Activated CD4-positive, alpha-beta T cell treated with anti-CD3 and anti-CD28 coated beads, Interleukin-2, amount 10 ng/mL, durations not matched to agents 24 days and 14 days (primary cell): ENCODE results near the gene BAG3. TPM values are rescaled to one million over a fixed set of nuclear protein-coding genes. Genes with fewer than 3 reads are reported as not detected.

ENCODE experiments used
- DNase-seq: peaks from one replicate; pipeline ENCODE4 v3.0.0; 2022
- H3K27ac Mint-ChIP-seq: one replicate; pipeline ENCODE4 v1.8.0; 2022; ENCODE audit warnings: mild to moderate bottlenecking, mixed read lengths
- H3K27me3 Mint-ChIP-seq: one replicate; pipeline ENCODE4 v1.8.0; 2022; ENCODE audit warnings: mixed read lengths
- H3K36me3 Mint-ChIP-seq: one replicate; pipeline ENCODE4 v1.8.0; 2022; ENCODE audit warnings: low read depth, mild to moderate bottlenecking, mixed read lengths
- H3K4me1 Mint-ChIP-seq: one replicate; pipeline ENCODE4 v1.8.0; 2021; ENCODE audit warnings: mixed read lengths
- H3K4me3 Mint-ChIP-seq: one replicate; pipeline ENCODE4 v1.8.0; 2022; ENCODE audit warnings: mild to moderate bottlenecking, moderate library complexity, mixed read lengths
- H3K9me3 Mint-ChIP-seq: one replicate; pipeline ENCODE4 v1.8.0; 2021; ENCODE audit warnings: mixed read lengths
- intact Hi-C: fragments of 100-400 bp; cut with micrococcal nuclease; formaldehyde crosslinking; loops from one replicate; pipeline ENCODE4 v1.15.1; 2023
- total RNA-seq: library from RNA; stranded (reverse); gene quantifications from 2 replicates; pipeline ENCODE4 v1.2.3, GENCODE V29; 2022

BAG3 gene
- total RNA-seq, 1 donor from 2014 or later = 29.1 TPM

- H3K27me3 Mint-ChIP-seq = peaks cover 3% of the 10 kb centered on the region
Observed at GRCh38 chr10:119621078-119621384, 30.1 kb upstream of the BAG3 start.

DNA sequence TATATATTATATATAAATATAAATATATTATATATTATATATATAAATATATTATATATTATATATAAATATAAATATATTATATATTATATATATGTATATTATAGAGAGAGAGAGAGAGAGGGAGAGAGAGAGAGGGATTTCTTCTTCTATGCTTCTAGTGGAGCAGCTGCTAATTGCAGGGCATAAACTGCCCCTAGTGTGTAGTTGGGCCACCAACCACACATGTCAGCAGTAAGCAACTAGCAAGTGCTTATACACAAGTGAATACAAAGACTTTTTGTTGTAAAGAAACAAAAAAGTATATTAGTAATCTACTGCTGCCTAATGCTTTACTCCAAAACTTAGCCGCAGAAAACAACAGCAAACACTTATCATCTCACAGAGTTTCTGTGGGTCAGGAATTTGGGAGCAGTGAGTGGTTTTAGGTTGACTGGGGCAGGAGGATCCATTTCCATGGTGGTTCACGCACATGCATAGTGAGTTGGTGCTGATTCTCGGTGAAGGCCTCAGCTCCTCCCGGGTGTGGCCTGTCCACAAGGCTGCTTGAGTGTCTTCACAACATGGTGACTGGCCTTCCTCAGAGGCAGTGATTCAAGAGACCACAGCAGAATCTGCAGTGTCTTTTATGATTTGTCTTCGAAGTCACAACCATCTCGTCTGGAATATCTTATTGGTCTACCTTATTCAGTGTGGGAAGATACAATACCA lies 25.5 kb upstream of the BAG3 start:
- Mint-ChIP-seq H3K4me3 (no peak overlapping the region), H3K36me3 (no peaks in the 10 kb centered on the region), H3K27ac (no peak overlapping the region), H3K9me3 (no peaks in the 10 kb centered on the region), H3K27me3 (peaks cover 5% of the 10 kb centered on the region), H3K4me1 (no peaks in the 10 kb centered on the region)
- no peak for DNase-seq
- intact Hi-C loops = no loop called here

More at GRCh38 chr10:119621078-119621384, 30.1 kb upstream of the BAG3 start:
- DNase-seq = no peak
- Mint-ChIP-seq H3K4me1 (peaks cover 2% of the 10 kb centered on the region), H3K9me3 (no peaks in the 10 kb centered on the region), H3K27ac (no peak overlapping the region), H3K4me3 (no peak overlapping the region), H3K36me3 (no peaks in the 10 kb centered on the region)
- intact Hi-C loops = no loop called here

- Mint-ChIP-seq H3K4me1 (no peaks in the 10 kb centered on the region), H3K27ac (no peak overlapping the region), H3K27me3 (peaks cover 1% of the 10 kb centered on the region), H3K9me3 (no peaks in the 10 kb centered on the region), H3K36me3 (no peaks in the 10 kb centered on the region), H3K4me3 (no peak overlapping the region)
- intact Hi-C loops = no loop called here
- no peak for DNase-seq
Observed at GRCh38 chr10:119630300-119630699, 20.9 kb upstream of the BAG3 start.

GRCh38 chr10:119633538-119634218 lies 17.5 kb upstream of the BAG3 start:
- Mint-ChIP-seq H3K36me3 (no peaks in the 10 kb centered on the region), H3K27me3 (peaks cover 3% of the 10 kb centered on the region), H3K4me3 (no peak overlapping the region), H3K27ac (no peak overlapping the region), H3K9me3 (no peaks in the 10 kb centered on the region), H3K4me1 (no peaks in the 10 kb centered on the region)
- DNase-seq = no peak
- intact Hi-C loops = no loop called here

DNA sequence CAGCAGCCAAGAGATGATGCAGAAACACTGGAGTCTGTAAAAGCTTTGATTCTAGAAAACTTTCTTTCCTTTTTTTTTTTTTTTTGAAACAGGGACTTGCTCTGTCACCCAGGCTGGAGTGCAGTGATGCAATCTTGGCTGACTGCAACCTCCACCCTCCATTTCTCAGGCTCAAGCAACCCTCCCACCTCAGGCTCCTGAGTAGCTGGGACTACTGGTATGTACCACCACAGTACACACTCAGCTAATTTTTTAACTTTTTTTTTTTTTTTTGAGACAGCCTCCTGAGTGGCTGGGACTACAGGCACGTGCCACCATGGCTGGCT lies 17.0 kb upstream of the BAG3 start:
- DNase-seq = no peak
- Mint-ChIP-seq H3K4me3 (no peak overlapping the region), H3K9me3 (no peaks in the 10 kb centered on the region), H3K27ac (no peak overlapping the region), H3K4me1 (no peaks in the 10 kb centered on the region), H3K36me3 (no peaks in the 10 kb centered on the region), H3K27me3 (peaks cover 3% of the 10 kb centered on the region)
- intact Hi-C loops = no loop called here

DNA sequence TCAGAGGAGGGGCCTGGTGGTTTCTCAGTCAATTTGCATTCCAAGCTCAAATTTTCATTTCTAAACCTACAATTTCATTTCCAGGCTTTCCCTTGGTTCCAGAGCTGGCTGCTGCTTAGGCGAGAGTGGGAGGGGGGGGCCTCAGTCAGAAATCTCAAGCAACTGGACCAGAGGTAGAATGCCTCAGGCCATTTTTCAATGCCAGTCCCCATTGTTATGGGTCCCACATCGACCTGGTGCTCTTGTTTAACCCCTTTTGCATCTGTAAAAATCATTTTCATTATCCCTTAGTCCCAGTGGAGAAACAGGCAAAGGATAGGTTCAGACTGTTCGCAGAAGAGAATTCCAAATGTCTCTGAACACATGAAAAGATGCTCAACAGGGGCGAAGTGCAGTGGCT lies 13.5 kb upstream of the BAG3 start:
- Mint-ChIP-seq H3K4me3 (no peak overlapping the region), H3K27me3 (peaks cover 5% of the 10 kb centered on the region), H3K9me3 (no peaks in the 10 kb centered on the region), H3K4me1 (peaks cover 7% of the 10 kb centered on the region), H3K27ac (no peak overlapping the region), H3K36me3 (no peaks in the 10 kb centered on the region)
- no peak for DNase-seq
- intact Hi-C loops = no loop called here

GRCh38 chr10:119638982-119639381 lies 12.2 kb upstream of the BAG3 start:
- no peak for DNase-seq
- Mint-ChIP-seq H3K4me3 (no peak overlapping the region), H3K36me3 (no peaks in the 10 kb centered on the region), H3K4me1 (peaks cover 11% of the 10 kb centered on the region), H3K9me3 (no peaks in the 10 kb centered on the region), H3K27me3 (peaks cover 5% of the 10 kb centered on the region), H3K27ac (no peak overlapping the region)
- intact Hi-C loops = no loop called here

DNA sequence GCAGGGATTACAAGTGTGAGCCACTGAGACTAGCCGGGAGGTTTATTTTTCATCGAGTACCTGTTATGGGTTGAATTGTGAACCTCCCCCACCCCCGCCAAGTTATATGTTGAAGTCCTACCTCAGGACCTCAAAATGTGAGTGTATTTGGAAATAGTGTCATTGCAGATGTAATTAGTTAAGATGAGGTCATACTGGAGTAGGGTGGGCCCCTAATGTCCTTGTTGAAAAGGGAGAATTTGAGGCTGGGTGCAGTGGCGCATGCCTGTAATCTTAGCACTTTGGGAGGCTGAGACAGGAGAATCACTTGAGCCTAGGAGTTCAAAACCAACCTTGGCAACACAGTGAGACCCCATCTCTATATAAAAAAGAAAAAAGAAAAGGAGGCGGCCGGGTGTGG lies 10.8 kb upstream of the BAG3 start:
- intact Hi-C loops = no loop called here
- no peak for DNase-seq
- Mint-ChIP-seq H3K4me1 (peaks cover 11% of the 10 kb centered on the region), H3K36me3 (no peaks in the 10 kb centered on the region), H3K9me3 (no peaks in the 10 kb centered on the region), H3K27me3 (peaks cover 5% of the 10 kb centered on the region), H3K4me3 (no peak overlapping the region), H3K27ac (no peak overlapping the region)

- H3K4me1 Mint-ChIP-seq = peaks cover 11% of the 10 kb centered on the region
- peaks cover 5% of the 10 kb centered on the region for H3K27me3 Mint-ChIP-seq
- H3K27ac Mint-ChIP-seq = no peak overlapping the region
- H3K36me3 Mint-ChIP-seq = no peaks in the 10 kb centered on the region
- H3K9me3 Mint-ChIP-seq = no peaks in the 10 kb centered on the region
- intact Hi-C loops = no loop called here
- no peak for DNase-seq
- no peak overlapping the region for H3K4me3 Mint-ChIP-seq
Observed at GRCh38 chr10:119640875-119641526, 10.2 kb upstream of the BAG3 start.

GRCh38 chr10:119642556-119643111 lies 8.5 kb upstream of the BAG3 start:
- intact Hi-C loops = no loop called here
- Mint-ChIP-seq H3K27me3 (peaks cover 4% of the 10 kb centered on the region), H3K4me3 (no peak overlapping the region), H3K4me1 (peaks cover 11% of the 10 kb centered on the region), H3K27ac (no peak overlapping the region), H3K36me3 (no peaks in the 10 kb centered on the region), H3K9me3 (no peaks in the 10 kb centered on the region)
- DNase-seq = peak; percentile 70

DNA sequence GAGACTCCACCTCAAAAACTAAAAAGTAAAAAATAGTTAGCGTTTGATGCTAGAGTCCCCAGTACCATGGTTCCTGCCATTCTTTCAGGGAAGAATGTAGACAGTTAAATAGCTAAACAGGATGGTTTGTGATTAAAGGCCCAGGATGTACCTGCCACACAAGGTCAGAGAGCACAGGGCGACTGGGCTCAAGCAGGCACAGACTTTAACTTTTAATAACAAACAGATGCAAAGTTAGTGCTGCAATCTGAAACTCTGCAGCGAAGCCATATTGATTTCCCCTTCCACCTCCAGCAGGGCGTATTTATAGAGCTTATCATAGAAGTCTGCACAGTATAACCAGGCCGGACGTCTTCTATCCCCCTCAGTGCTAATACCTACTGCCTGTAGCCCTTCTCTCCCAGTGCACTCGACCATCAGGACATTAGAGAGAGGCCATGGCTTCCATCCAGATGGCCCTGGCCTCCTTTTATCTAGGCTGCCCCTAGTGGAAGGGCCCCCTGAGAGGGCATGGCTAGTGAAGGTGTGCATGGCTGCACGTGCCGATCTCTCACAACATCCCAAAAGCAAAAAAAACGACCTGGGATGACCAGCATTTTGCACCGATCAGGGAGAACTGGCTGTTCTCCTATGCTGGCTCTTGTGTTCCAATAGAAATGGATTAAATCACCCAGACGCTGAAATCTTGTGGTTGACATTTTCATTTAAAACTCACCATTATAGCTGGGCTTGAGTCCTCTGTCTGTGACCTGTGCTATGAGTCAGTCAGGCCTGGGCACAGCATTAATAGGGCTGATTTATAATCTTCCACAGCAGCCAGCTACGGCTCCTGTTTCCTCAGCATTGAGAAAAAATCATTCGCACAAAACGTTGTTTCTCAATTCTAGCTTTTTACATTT lies 7.6 kb upstream of the BAG3 start:
- Mint-ChIP-seq H3K36me3 (no peaks in the 10 kb centered on the region), H3K27me3 (peaks cover 4% of the 10 kb centered on the region), H3K9me3 (no peaks in the 10 kb centered on the region), H3K27ac (no peak overlapping the region), H3K4me3 (no peak overlapping the region), H3K4me1 (peaks cover 11% of the 10 kb centered on the region)
- DNase-seq = no peak
- intact Hi-C loops = no loop called here

GRCh38 chr10:119644205-119644814 lies 6.9 kb upstream of the BAG3 start:
- Mint-ChIP-seq H3K9me3 (no peaks in the 10 kb centered on the region), H3K27me3 (peaks cover 4% of the 10 kb centered on the region), H3K36me3 (no peaks in the 10 kb centered on the region), H3K27ac (no peak overlapping the region), H3K4me3 (no peak overlapping the region), H3K4me1 (peaks cover 11% of the 10 kb centered on the region)
- DNase-seq = no peak
- intact Hi-C loops = no loop called here

DNA sequence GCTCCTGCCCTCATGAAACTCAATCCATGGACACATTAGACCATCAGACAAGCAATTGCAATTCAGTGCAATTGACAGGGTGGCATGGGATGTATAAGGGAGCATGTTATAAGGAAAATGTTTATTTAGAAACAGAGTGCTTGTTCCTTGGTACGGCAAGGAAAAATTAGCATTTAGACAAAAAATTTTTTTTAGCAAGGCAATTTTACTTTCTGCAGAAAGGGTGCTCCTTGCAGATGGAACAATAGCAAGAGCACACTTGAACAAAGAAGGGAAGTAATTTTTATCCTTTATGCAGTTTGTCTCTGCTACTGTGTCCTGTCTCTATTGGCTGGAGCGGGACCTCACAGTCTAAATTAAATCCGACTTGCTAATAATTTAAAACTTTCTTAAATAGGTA lies 6.2 kb upstream of the BAG3 start:
- DNase-seq = no peak
- Mint-ChIP-seq H3K4me1 (peaks cover 11% of the 10 kb centered on the region), H3K4me3 (no peak overlapping the region), H3K27me3 (peaks cover 2% of the 10 kb centered on the region), H3K36me3 (no peaks in the 10 kb centered on the region), H3K27ac (no peak overlapping the region), H3K9me3 (no peaks in the 10 kb centered on the region)
- intact Hi-C loops = no loop called here
